Myocyte (in vitro differentiated cells): ENCODE results near the gene ARL6IP6. TPM values are rescaled to one million over a fixed set of nuclear protein-coding genes. Genes with fewer than 3 reads are reported as not detected.
"Not testable (repeated sequence)": the region's sequence is repeated elsewhere in the genome, so short reads cannot be mapped to it uniquely, and the experiment has no call there.

Experiments
- DNase-seq: peaks from one replicate; pipeline ENCODE4 v3.0.0-alpha.2; 2012; ENCODE audit warnings: low read depth
- total RNA-seq: library from RNA; depleted of rRNA; stranded (reverse); fragments of >200 nt; gene quantifications from 2 replicates; pipeline ENCODE4 v1.2.3, GENCODE V29; 2014

ARL6IP6 gene
- total RNA-seq, 1 donor from 2014 or later, result 23.6 TPM

- no peak for DNase-seq
These were observed 2.4 kb downstream of the ARL6IP6 start for GRCh38 chr2:152720794-152721193.

- not testable (repeated sequence) for DNase-seq
These were observed 4.2 kb downstream of the ARL6IP6 start for GRCh38 chr2:152722639-152723038.

GRCh38 chr2:152723918-152724317 is 5.5 kb downstream of the ARL6IP6 start:
- DNase-seq, result no peak

GRCh38 chr2:152729844-152730243 is 11.4 kb downstream of the ARL6IP6 start:
- DNase-seq, result no peak

- DNase-seq, result peak; percentile 69
These were observed 12.3 kb downstream of the ARL6IP6 start for GRCh38 chr2:152730591-152731333.

GRCh38 chr2:152737509-152737908 is 19.1 kb downstream of the ARL6IP6 start:
- not testable (repeated sequence) for DNase-seq

GRCh38 chr2:152738438-152738837 is 20.0 kb downstream of the ARL6IP6 start:
- no peak for DNase-seq

GRCh38 chr2:152739705-152740104 is 21.3 kb downstream of the ARL6IP6 start:
- DNase-seq, result not testable (repeated sequence)

- peak; percentile 66 for DNase-seq
These were observed 22.4 kb downstream of the ARL6IP6 start for GRCh38 chr2:152740743-152741328.

GRCh38 chr2:152743002-152743401 is 24.6 kb downstream of the ARL6IP6 start:
- DNase-seq, result no peak

- peak; percentile 48 for DNase-seq
These were observed 29.3 kb downstream of the ARL6IP6 start for GRCh38 chr2:152747751-152748150.

- DNase-seq, result no peak
These were observed 36.6 kb downstream of the ARL6IP6 start for GRCh38 chr2:152755029-152755428.

- DNase-seq, result no peak
These were observed 41.1 kb downstream of the ARL6IP6 start for GRCh38 chr2:152759290-152760072.

GRCh38 chr2:152761214-152761613 is 42.8 kb downstream of the ARL6IP6 start:
- no peak for DNase-seq

GRCh38 chr2:152762202-152762601 is 43.8 kb downstream of the ARL6IP6 start:
- DNase-seq, result peak; percentile 68

- DNase-seq, result not testable (repeated sequence)
These were observed 44.8 kb downstream of the ARL6IP6 start for GRCh38 chr2:152763208-152763607.

GRCh38 chr2:152763651-152764050 is 45.2 kb downstream of the ARL6IP6 start:
- no peak for DNase-seq

GRCh38 chr2:152766928-152767327 is 48.5 kb downstream of the ARL6IP6 start:
- no peak for DNase-seq

GRCh38 chr2:152781175-152781574 is 62.8 kb downstream of the ARL6IP6 start:
- no peak for DNase-seq

- no peak for DNase-seq
These were observed 63.8 kb downstream of the ARL6IP6 start for GRCh38 chr2:152782171-152782570.

GRCh38 chr2:152790883-152791282 is 72.5 kb downstream of the ARL6IP6 start:
- no peak for DNase-seq

GRCh38 chr2:152791979-152792378 is 73.6 kb downstream of the ARL6IP6 start:
- no peak for DNase-seq
